ENCODE data around the gene MRE11. TPM values are rescaled to one million over a fixed set of nuclear protein-coding genes. Genes with fewer than 3 reads are reported as not detected.

MRE11 gene
- total RNA-seq, 1 donor from 2014 or later, result 21.2 TPM

GRCh38 chr11:94452988-94453387 lies 40.7 kb downstream of the MRE11 start:
- no peak for DNase-seq (ENCODE audit: extremely low spot score, unreplicated experiment)
- no peaks in the 10 kb centered on the region for H3K27me3 Mint-ChIP-seq (ENCODE audit: unreplicated experiment)
- H3K27ac Mint-ChIP-seq (ENCODE audit: unreplicated experiment), result no peak overlapping the region
- no peaks in the 10 kb centered on the region for H3K9me3 Mint-ChIP-seq (ENCODE audit: unreplicated experiment)
- no peak for TF ChIP-seq CTCF (IDR thresholded peaks at IDR 0.05)
- peaks cover 21% of the 10 kb centered on the region for H3K36me3 Mint-ChIP-seq (ENCODE audit: unreplicated experiment)
- H3K4me1 Mint-ChIP-seq (ENCODE audit: unreplicated experiment), result no peaks in the 10 kb centered on the region
- H3K4me3 Mint-ChIP-seq (ENCODE audit: unreplicated experiment), result no peak overlapping the region

- no peak for TF ChIP-seq CTCF (IDR thresholded peaks at IDR 0.05)
- no peaks in the 10 kb centered on the region for H3K27me3 Mint-ChIP-seq (ENCODE audit: unreplicated experiment)
- H3K4me1 Mint-ChIP-seq (ENCODE audit: unreplicated experiment), result no peaks in the 10 kb centered on the region
- DNase-seq (ENCODE audit: extremely low spot score, unreplicated experiment), result no peak
- no peaks in the 10 kb centered on the region for H3K9me3 Mint-ChIP-seq (ENCODE audit: unreplicated experiment)
- H3K27ac Mint-ChIP-seq (ENCODE audit: unreplicated experiment), result no peak overlapping the region
- H3K36me3 Mint-ChIP-seq (ENCODE audit: unreplicated experiment), result peaks cover 21% of the 10 kb centered on the region
- H3K4me3 Mint-ChIP-seq (ENCODE audit: unreplicated experiment), result no peak overlapping the region
Observed at GRCh38 chr11:94450048-94450447, 43.6 kb downstream of the MRE11 start.

- no peak for DNase-seq (ENCODE audit: extremely low spot score, unreplicated experiment)
- H3K4me1 Mint-ChIP-seq (ENCODE audit: unreplicated experiment), result no peaks in the 10 kb centered on the region
- no peak overlapping the region for H3K4me3 Mint-ChIP-seq (ENCODE audit: unreplicated experiment)
- TF ChIP-seq CTCF (IDR thresholded peaks at IDR 0.05), result no peak
- peaks cover 19% of the 10 kb centered on the region for H3K36me3 Mint-ChIP-seq (ENCODE audit: unreplicated experiment)
- H3K9me3 Mint-ChIP-seq (ENCODE audit: unreplicated experiment), result no peaks in the 10 kb centered on the region
- H3K27me3 Mint-ChIP-seq (ENCODE audit: unreplicated experiment), result no peaks in the 10 kb centered on the region
- H3K27ac Mint-ChIP-seq (ENCODE audit: unreplicated experiment), result no peak overlapping the region
Observed at GRCh38 chr11:94449437-94449836, 44.2 kb downstream of the MRE11 start.

- Mint-ChIP-seq H3K27me3 (ENCODE audit: unreplicated experiment) (no peaks in the 10 kb centered on the region), H3K27ac (ENCODE audit: unreplicated experiment) (no peak overlapping the region), H3K36me3 (ENCODE audit: unreplicated experiment) (peaks cover 21% of the 10 kb centered on the region), H3K4me1 (ENCODE audit: unreplicated experiment) (no peaks in the 10 kb centered on the region), H3K9me3 (ENCODE audit: unreplicated experiment) (no peaks in the 10 kb centered on the region), H3K4me3 (ENCODE audit: unreplicated experiment) (no peak overlapping the region)
- no peak for DNase-seq (ENCODE audit: extremely low spot score, unreplicated experiment)
- TF ChIP-seq CTCF (IDR thresholded peaks at IDR 0.05), result no peak
Observed at GRCh38 chr11:94449029-94449428, 44.6 kb downstream of the MRE11 start.

GRCh38 chr11:94447149-94447548 lies 46.5 kb downstream of the MRE11 start:
- no peak for TF ChIP-seq CTCF (IDR thresholded peaks at IDR 0.05)
- H3K9me3 Mint-ChIP-seq (ENCODE audit: unreplicated experiment), result no peaks in the 10 kb centered on the region
- H3K4me1 Mint-ChIP-seq (ENCODE audit: unreplicated experiment), result no peaks in the 10 kb centered on the region
- no peak overlapping the region for H3K4me3 Mint-ChIP-seq (ENCODE audit: unreplicated experiment)
- DNase-seq (ENCODE audit: extremely low spot score, unreplicated experiment), result no peak
- no peaks in the 10 kb centered on the region for H3K27me3 Mint-ChIP-seq (ENCODE audit: unreplicated experiment)
- no peak overlapping the region for H3K27ac Mint-ChIP-seq (ENCODE audit: unreplicated experiment)
- H3K36me3 Mint-ChIP-seq (ENCODE audit: unreplicated experiment), result peaks cover 19% of the 10 kb centered on the region
